Sigmoid colon (tissue), 3 donors: ENCODE data around the gene RBM33.

ENCODE experiments used
- POLR2A ChIP-seq, 2 donors: fragments of 450-650 bp; IDR thresholded peaks; one replicate each; pipeline ENCODE4 v1.6.1; 2016; ENCODE audit warnings: antibody characterized with exemption in 2 of 2, mild to moderate bottlenecking in 2 of 2, moderate library complexity in 2 of 2
- TF ChIP-seq, protein P1 (sequence below), 4 experiments: fragments of 450-650 bp in 3 of 4; fragments of 200-600 bp in 1 of 4; IDR thresholded peaks; one replicate each; pipeline ENCODE4 v1.5.1; 2016 to 2019; ENCODE audit warnings: antibody characterized with exemption in 4 of 4, mild to moderate bottlenecking in 3 of 4, moderate library complexity in 2 of 4

- TF ChIP-seq, protein P1, sequence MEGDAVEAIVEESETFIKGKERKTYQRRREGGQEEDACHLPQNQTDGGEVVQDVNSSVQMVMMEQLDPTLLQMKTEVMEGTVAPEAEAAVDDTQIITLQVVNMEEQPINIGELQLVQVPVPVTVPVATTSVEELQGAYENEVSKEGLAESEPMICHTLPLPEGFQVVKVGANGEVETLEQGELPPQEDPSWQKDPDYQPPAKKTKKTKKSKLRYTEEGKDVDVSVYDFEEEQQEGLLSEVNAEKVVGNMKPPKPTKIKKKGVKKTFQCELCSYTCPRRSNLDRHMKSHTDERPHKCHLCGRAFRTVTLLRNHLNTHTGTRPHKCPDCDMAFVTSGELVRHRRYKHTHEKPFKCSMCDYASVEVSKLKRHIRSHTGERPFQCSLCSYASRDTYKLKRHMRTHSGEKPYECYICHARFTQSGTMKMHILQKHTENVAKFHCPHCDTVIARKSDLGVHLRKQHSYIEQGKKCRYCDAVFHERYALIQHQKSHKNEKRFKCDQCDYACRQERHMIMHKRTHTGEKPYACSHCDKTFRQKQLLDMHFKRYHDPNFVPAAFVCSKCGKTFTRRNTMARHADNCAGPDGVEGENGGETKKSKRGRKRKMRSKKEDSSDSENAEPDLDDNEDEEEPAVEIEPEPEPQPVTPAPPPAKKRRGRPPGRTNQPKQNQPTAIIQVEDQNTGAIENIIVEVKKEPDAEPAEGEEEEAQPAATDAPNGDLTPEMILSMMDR (IDR thresholded peaks at IDR 0.05), result no peak
- no peak for TF ChIP-seq POLR2A (IDR thresholded peaks at IDR 0.05)
Measured at GRCh38 chr7:155639958-155640520, 4.4 kb upstream of the RBM33 start.
